GM18508 (cell line): ENCODE data around the gene RAD51B.
"Not testable (repeated sequence)": the region's sequence is repeated elsewhere in the genome, so short reads cannot be mapped to it uniquely, and the experiment has no call there.

Experiments
- ATAC-seq: cut with Tn5 transposase; IDR thresholded peaks from one replicate; pipeline ENCODE4 v1.9.1; 2021; ENCODE audit warnings: moderate number of reproducible peaks; ENCODE audit not compliant: insufficient read depth, unreplicated experiment

Gene RAD51B

GRCh38 chr14:68278576-68279436 lies 459.2 kb downstream of the RAD51B start:
- ATAC-seq = no peak

DNA sequence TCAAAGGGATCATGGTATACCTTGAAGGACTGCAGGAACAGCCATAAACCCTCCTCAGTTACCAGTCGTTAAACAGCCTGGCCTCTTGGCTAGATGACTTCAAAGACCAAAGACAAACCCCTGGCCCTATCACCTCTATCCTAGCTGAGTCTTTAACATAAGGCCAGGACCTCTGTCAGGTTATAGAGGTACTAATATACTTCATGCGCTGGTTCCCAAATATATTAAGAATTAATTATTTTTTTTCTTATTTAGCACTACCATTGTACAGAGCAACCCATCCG lies 459.8 kb downstream of the RAD51B start:
- ATAC-seq = no peak

DNA sequence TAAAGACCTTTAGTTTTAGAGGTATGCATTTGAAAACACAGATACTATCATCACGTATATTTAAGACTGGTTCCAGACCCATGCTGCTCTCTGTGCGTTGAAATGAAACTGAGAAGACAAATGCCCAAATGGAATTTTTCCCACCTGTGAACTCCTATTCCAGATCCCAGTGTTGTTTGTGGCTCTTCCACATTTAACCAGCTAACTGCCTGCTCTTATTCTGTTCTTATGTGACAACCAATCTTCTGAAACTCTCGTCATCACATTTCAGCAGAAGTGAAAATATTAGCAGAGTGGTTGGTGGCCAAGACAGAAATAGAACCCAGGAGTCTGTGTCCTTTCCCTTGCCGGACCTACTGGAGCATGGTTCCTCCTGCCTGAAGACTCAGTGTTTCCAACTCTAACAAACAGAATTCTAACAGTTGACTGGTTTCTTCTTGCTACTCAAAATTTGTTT lies 460.2 kb downstream of the RAD51B start:
- ATAC-seq = no peak

GRCh38 chr14:68281497-68281896 lies 461.9 kb downstream of the RAD51B start:
- ATAC-seq = no peak

GRCh38 chr14:68282479-68283377 lies 463.1 kb downstream of the RAD51B start:
- ATAC-seq = no peak

DNA sequence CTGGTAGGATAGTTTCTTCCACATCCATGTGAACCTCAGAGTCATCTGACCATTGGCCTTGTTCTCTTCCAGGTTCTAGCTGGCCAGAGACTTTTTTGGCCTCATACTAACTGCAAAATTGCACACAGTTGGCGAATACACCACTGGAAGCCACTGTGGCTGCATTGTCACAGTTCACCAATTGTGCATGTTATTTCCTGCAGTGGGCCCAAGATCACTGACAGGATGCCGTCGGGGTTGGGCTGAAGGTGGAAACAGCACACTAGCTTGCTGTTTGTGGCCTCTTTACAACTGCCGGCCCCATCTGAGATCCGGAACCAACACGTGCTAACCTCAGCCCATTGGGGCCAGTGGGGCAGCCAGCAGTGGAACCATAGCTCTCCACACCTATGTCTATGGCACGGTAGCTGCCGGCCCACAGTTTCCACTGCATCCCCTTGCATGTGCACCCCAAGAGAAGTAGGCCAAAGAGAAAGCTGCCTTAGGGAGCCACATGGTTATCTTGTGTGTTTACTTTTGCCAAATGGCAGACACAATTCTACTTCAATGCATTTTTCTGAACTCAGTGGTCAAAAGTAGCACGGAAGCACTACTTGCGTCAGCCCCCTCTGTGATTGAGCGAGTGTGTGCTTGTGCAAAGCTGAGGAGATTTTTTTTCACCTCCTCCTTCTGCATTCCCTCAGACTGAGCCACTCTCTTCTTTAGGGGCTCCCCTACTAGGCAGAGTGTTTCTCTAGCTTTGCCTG lies 464.0 kb downstream of the RAD51B start:
- ATAC-seq = no peak

DNA sequence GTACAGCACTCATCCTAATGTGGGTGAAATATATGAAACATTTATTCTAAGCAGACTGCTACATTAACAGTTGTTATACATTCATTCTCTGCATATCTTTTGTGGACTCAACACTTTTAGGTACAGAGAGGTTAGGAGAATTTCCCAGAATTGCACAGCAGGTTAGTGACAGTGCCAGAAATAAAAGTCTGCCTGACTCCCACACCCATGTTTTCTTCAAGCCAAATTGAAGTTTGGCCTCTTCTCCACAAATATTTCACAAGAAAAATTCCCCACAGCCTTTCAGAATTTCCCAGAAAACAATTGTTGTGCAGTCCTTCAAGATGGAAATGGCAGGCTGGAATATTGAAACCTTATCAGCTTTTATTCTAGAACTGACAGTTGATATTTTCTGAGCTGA lies 464.8 kb downstream of the RAD51B start:
- no peak for ATAC-seq

DNA sequence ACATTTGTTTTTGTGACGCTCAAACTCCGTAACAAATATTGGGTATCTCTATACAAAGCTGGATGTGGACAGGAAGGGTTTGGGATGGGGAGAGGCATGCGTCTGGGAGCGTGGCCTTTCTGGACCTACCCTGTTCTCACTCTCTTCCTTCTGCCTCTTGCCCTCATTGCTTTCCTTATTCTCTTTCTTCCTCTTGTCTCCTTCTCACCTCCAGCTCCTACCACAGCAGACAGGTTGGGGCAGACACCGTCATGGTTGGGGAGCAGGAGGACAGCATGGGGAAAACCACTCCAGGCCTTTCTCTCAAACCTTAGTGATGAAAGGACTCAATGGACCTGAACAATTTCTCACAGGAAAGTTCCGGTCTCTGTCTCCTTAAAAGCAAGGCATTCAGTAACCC lies 465.3 kb downstream of the RAD51B start:
- ATAC-seq = no peak

DNA sequence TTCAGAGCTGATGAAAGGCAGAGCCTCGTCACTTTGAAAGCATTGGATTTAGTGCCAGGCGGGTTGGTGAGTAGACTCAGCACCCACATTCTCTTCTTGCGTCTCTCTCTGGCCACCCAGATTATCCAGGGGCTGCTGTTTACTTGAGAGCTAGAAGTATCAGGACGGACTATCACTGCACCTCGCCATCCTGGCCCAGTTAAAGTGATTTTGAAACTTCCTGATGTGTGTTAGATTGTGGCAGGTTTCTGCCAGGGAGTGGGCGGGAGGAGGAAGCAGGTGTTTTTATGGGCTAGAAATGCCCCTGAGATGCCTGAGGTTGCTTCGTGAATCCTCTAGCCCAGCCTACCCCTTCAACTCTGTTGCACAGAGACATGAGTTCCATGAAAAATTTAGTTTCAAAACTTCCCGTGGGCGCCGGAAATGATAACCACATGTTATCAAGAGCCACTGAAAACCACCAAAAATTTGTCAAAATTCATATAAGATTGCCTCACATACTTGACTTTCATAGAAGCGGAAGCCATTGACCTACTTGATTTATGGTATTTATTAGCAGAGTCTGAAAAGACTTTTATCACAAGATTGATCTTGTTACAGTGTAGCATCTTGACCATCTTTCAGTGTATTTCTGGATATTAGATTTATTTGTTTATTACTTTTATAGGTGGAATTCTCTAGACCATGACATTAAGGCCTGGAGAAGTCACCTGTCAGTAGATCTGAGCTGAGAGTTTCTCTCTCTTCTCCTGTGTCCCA lies 466.0 kb downstream of the RAD51B start:
- ATAC-seq = no peak

GRCh38 chr14:68286667-68287066 lies 467.1 kb downstream of the RAD51B start:
- no peak for ATAC-seq

DNA sequence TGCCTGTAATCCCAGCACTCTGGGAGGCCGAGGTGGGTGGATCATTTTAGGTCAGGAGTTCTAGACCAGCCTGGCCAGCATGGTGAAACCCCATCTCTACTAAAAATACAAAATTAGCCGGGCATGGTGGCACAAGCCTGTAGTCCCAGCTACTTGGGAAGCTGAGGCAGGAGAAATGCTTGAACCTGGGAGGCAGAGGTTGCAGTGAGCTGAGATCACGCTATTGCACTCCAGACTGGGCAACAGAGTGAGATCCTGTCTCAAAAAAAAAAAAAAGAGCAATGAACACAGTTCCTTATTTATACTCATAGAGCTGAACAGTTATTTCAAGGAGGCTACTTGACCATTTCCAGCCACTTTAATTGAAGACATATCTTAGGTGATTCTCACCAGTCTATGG lies 469.9 kb downstream of the RAD51B start:
- not testable (repeated sequence) for ATAC-seq

- ATAC-seq = no peak
These were observed 472.2 kb downstream of the RAD51B start for GRCh38 chr14:68291820-68292219.

DNA sequence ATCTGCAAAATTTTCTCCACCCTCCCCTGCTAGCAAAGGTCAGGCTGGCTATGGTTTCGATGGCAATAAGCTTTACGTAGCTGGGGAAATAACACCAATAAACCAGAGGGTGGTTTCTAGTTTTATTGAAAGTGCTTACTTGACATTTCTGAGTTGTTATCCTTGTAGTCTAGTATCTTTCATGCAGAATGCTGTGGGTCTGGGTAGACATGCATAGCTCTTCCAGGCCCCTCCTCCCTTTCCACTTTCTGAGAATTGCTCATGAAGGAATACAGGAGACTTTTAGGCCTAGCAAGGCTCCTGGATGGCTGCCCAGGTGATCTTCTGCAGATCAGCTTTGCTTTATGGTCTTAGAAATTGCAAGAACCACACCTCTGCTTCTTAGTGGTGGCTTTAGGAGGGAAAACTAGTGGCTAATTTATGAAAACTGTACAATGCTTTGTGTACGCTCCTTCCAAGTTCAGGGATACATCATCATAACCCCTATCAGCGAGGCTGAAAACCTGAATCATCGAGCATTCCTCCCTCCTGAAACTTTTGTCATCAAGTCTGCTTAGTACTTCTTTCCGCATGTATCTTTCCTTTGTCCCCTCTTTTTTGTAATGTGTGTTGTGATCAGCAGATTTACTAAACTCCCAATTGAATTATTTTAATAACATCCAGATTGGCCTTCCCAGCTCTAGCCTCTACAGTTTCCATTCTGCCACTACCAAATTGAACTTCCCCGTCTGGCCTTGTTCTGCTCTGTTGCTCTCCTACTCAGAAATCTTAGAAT lies 473.0 kb downstream of the RAD51B start:
- ATAC-seq = no peak

DNA sequence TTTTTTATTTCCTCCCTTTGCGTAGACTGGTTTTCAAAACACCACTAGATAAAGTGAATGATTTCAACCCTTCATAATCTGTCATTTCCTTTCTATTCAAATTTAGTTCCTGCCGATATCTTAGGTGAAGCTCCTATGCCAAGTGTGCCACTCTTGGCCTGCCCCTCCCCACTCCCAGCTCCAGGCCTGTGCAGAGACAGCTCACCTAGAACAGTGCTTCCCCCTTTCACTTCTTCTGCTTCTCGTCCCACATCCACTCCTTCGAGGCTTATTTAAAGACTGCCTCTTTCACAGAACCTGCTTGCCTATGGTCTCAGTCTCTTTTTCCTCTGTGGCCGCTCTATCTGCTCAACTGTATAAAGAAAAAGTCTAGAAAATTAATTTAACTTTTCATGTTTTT lies 473.8 kb downstream of the RAD51B start:
- ATAC-seq = no peak

DNA sequence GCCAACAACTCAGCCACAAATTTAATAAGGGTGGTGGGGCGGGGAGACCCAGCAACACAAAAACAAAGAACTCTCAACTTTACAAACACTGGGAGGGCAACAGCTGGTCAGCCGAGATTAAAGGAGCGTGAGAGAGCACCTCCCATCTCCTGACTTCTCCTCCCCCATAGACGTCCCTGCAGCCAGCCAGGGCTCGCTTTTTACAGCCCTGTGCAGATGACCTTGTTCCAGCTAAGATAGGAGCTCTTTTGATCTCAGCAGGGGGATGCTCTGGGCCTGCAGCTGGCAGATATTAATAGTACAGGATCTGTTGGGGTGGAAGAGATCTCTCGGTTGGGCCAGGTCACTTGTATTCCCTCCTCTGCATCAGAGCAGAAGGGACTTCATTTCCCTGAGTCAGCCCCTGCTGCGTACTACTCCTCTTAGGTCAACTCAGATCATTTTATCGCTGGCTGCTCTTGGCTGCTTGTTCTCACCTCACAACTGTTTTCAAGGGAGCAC lies 475.8 kb downstream of the RAD51B start:
- no peak for ATAC-seq

DNA sequence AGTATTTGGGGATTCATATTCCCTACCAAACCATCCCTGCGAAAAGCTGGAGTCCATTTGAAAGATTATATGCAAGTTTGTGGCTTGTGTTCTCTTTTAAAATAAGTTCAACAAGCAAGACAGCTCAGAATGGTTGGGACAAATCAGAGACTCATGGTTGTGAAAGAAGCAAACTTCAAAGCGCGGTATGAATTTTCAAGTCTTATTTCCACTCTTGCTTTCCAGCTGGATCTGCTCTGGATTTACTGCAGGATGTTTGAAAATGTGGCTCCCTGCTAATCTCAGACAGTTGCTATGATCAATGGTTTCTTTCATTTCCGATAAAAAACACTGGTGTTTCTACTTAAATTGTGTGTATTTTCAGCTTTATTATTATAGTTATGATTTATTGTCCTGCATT lies 477.5 kb downstream of the RAD51B start:
- ATAC-seq = no peak

DNA sequence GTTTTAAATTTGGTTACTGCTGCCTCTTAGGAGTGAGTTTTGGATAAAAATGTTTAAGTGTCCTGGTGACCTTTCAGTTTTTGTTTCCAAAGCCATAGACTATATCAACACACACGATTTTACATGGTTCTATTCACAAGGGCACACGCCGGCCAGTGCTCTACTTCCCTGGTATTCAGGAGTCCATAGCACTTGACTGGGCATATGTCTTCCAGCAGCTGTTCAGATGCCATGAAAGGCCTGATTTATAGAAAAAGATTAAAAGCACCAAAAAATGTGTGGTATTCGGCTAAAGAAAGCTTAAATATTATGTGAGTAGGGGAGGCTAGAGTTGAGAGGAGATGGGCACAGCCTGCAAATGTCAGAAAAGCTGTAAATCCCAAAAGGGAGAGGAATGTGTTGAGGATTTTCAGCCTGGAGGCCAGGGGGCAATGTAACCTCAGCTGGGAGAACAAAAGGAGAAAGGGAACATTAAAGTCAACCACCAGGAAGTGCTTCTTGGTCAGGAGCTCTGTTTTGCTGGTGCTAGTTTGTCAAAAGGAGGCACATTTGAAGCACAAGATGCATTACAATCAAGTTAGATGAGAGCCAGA lies 478.4 kb downstream of the RAD51B start:
- ATAC-seq = no peak

GRCh38 chr14:68300608-68301007 lies 481.0 kb downstream of the RAD51B start:
- ATAC-seq = no peak

DNA sequence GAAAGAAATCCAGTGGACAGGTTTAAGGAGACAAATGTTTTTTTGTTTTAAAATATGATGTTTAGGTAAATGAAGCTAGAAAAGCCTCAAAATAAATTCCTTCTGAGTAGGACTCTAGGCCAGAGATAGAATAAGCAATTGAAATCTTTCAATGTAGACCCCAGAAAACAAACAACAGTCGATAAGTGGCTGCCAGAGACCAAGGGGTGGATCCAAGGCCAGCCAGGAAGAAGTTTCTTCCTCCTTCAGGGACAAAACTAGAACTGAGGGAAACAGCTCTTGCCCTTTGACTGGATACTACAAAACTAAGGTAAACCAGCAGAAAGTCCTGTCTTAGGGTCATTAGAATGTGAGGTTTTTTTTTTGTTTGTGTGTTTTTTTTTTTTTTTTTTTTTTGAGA lies 481.6 kb downstream of the RAD51B start:
- ATAC-seq = no peak
